Stimulated activated CD8-positive, alpha-beta memory T cell treated with anti-CD3 and anti-CD28 coated beads, Interleukin-2, amount 100 ng/mL, for 1 hour (primary cell): ENCODE data around the gene DNAL4.

Experiments used
- DNase-seq, 2 donors: peaks; one replicate each; pipeline ENCODE4 v3.0.0-alpha.2; 2020; ENCODE audit warnings: low read depth in 2 of 2

Gene DNAL4

DNA sequence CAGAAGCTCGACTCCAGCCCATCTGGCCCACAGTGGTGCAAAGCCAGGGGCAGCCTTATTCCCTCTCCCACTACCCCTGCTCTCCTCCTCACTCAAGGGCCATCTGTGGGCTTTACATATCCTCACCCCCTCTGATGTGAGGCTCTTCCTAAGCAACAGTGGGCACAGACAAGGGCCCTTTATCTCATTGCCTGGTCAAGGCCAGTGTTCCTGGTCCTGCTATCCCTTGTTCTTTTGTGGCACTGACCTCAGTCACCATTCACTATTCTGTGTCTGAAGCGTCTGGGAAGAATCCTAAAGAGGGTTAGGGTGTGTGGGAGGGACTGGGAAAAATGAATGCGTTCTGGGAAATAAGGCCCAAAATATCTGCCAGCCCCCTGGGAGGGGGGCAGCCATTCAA is 7.3 kb downstream of the DNAL4 start:
- DNase-seq: no peak

DNA sequence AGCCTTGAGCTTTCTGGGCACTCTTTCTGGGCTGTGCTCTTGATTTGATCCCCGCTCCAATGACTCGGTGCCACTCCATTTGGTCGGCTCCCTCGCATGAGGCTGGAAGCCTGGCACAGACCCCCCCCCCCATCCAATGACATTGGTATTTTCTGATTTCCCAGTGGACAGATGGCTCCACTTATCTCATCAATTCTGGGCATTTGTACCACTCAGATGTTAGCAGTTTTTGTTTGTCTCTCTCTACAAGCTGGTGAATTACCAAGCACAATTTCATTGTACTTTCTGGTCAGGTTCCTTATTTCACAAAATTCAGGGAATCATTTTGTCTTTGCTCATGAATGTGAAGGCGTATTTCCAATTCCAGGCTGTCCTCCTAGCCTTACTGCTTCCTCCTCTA is 9.1 kb downstream of the DNAL4 start:
- no peak for DNase-seq

DNA sequence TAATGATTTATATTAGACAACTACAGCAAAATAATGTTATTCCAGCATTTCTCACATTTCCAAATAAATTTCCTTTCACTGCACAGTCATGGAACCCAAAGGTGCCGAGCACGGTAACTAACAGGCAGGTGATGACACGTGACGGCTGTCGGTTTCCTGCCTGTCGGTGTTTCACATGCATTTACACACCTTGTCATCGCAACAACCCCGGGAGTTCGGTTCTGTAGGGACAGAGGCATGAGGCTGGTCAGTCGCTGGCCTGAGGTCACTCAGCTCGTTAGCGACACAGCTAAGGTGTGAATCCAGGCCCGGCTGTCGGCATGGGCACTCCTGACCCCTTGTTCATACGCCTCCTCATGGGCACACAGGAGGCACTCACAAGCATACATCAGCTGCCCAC is 9.9 kb downstream of the DNAL4 start:
- DNase-seq: no peak

DNA sequence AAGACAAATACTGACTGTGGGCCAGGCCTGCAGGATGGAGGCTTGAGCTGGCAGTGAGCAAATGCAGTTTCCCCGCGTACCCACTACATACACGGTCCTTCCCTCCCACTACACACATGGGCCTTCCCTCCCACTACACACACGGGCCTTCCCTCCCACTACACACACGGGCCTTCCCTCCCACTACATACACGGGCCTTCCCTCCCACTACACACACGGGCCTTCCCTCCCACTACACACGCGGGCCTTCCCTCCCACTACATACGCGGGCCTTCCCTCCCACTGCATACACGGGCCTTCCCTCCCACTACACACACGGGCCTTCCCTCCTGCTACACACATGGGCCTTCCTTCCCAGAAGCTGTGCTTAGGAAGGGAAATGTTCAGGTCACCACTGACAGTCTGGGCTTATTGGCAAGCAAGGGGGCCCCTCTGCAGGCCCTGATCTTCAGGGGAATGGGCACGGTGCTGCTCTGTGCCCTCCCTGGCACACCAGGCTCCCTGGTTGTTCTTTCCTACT is 10.8 kb downstream of the DNAL4 start:
- no peak for DNase-seq

DNA sequence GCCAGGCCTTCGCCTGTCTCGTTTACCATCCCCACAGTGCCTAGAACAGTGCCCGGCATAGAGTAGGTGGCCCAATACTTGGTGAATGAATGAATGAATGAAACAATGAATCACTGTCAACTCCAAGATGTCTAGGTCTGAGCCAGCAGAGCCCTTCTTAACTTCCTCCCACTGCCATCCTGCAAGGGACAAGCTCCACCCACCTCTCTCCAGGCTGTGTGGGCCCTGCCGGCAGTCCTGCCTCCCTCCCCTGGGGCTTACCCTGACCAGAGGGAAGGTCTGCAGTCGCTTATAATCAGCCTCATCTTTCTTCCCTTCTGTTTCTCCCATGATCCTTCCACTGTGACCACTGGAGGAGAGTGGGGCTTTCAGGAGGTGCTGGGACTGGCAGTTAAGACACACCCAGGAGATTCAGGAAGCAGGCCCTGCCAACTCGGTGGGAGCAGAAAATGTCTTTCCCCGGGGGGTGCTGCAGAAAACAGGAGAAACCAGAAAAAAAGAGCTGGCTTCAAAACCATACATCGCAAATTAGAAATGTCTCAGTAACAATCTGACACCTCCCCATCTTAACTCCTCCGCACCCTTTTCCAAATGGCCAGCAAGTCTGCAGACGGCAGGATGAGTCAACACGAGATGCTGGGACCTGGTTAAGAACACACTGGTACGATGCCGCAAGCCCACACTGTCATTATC is 11.4 kb downstream of the DNAL4 start:
- DNase-seq: no peak

DNA sequence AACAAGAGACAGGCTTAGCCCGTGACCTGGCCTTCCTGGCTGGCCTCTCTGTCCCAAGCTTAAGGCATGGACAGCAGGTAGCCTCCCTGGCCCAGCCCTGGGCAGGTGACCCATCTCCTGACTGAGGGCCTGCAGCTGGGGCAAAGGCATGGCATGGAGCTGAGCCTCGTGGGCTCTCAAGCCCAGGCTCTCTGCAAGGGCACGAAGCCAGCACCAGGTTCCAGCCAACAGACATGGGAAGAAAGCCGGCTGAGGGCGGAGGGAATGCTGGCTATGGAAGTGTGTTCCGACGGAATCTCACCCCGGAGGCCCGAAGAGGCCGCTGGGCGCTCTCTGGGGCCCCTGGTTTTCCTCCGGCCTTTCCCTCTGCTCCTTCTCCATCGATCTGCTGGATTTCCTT is 12.9 kb downstream of the DNAL4 start:
- DNase-seq: no peak

DNA sequence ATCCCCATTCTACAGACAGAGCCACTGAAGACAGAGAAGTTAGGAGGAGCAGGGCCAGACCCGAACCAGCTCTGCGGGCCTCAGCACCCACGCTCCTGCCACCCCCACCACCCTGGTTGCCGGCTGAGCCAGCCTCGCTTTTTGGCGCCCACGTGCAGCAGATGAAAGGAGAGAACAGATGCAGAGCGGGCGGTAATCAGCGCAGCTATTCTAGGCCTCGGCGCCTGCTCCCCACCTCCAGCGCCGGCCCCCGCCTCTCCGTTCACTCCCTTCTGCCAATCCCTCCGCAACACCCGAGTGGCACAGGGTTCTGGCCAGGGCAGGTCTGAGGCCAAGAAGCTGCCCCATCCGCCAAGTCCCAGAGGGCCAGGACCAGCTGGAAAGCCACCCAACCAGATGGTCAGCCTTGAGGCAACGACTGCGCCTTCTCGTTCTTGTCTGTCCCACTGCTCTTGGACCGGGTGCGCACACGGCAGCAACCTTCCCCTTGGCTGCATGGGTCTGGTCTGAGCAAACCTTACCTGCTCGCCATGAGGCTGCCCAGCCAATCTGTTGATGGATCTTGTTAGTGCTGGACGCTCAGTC is 16.8 kb downstream of the DNAL4 start:
- DNase-seq: no peak

DNA sequence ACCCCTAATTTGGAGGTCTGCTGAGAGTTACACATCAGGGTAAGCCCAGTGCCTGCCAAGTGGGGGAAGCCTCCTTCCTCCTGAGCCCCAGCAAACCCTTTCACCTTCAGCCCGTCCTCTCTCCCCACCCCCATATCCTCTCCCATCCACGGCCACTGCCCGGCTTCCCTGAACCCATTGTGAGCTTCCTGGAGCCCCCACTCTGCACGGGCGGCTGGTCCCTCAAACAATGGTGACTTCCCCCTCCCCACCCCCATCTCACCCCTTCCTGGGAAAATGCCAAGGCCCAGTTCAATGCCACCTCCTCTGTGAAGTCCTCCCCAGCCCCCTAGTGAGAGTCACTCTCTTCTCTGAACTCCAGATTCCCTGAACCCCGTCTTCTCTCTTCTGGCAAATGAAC is 17.9 kb downstream of the DNAL4 start:
- DNase-seq: no peak

DNA sequence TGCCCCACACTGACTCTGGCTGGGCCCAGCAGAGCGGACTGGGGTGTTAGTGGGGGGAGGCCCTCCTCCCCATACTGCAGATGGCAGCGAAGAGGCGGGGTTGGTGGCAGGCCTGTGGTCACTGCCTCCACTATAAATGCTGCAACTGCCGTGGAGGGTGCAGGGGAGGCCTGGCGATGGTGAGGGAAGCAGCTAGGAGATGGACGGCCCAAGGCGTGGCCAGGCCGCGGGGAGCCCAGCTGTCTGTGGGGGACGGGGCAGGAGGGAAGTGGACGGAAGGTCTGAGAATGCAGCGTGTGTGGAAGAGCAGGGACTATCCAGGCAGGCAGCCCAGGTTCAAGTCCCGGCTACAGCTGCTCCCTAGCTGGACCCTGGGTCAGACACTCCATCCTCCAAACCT is 18.3 kb downstream of the DNAL4 start:
- no peak for DNase-seq

DNA sequence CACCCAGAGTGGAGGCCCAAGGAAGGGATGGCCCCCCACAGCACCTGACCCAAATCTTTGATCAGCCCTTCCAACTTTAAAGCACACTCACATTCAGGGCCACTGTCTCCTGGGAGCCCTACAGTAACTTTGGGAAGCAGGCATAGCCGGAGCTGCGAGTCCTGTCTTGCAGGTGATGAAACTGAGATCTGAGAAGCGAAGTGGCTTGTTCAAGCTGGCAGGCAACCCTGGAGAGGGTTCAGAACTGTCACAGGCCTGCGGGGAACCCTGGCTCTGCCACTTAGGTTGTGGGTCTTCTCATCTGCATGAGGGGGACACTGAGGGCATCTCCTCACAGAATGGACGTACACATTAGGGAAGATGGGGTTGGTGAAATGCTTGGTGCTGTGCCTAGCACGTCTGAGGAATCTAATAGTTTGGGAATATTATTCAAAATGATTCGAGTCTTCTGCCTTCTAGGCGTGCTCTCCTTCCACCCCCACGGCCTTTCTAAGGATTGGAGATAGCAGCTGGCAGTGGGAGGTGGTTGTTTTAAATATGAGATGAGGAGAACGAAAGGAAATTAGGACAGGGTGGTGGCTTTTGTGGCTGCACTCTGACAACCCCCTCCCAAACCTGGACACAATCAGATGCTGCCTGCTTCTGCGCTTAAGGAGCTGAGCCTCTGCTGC is 19.3 kb downstream of the DNAL4 start:
- DNase-seq: no peak

DNA sequence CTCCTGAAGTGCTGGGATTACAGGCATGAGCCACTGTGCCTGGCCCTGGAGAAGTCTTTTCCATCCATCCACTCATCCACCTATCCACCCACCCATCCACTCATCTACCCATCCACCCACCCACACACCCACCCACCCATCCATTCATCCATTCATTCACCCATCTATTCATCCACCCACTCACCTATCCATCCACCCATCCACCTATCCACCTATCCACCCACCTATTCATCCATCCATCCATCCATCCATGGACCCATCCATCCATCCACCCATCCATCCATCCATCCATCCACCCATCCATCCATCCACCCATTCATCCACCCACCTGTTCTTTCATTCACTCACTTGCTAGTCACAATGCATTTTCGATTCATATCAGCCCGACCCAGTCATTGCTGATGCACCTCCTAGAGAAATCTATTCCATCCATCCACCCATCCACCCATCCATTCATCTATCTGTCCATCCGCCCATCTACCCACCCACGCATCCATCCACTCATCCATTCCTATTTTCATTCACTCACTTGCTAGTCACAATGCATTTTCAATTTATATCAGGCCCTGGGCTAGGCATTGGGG is 20.5 kb downstream of the DNAL4 start:
- no peak for DNase-seq

DNA sequence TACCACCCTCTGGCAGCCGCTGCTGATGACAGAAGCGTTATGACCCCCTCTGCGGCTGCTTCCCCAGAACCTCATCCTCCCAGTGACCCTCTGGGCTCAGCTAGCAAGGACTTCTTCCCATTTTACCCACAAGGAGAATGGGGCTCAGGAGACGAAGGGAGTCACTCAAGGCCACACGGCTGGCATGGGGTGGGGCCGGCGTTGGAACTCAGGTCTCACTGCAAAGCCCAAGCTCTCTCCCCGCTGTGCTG is 21.4 kb downstream of the DNAL4 start:
- no peak for DNase-seq

DNA sequence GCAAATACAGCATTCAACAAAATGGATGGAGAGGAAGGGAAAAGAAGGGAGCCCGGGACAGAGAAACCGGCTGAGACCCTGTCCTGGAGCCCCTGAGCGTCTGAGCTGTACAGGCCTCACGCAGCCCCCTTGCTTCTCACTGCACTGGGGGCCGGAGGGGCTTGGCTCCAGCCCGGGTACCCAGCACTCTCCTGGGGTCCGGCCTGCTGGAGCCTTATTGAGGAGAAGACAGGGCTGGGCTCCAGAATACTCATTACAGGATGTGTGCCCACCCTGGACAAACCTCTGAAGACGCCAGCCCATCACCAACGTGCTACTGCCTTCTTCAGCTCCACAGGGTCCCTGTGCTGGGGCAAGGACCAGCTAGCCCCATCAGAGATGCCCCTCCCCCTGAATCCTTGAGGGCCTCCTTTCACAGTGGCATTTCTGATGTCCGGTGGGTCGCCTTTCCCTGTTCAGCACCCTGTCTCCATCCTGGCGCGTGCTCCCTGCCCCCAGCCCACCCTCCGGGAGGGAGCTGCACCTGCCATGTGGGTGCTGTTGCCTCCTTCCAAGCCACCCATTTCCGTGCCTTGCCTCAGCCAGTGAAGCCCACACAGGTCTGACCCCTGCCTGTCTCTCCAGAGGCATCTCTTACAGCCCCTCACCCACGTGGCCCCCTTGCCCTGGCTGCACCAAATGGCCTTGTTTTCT is 23.5 kb downstream of the DNAL4 start:
- no peak for DNase-seq

DNA sequence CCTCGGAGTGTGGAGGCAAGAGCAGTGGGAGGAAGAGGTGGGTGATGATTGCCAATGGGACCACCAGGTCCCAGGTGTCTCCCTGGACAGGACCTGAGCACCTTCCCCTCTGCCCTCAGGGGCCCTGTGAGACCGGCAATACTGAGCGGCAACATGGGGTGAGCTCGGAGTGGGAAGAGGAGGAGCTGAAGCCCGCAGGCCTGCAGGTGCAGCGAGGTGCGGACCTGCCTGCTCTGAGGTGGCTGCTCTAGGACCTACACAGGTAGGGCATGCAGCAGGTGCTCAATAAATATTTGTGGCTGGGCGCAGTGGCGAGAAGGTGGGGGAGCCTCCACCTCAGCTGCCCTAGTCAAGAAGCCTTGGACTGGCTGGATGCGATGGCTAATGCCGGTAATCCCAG is 25.9 kb downstream of the DNAL4 start:
- DNase-seq: no peak

DNA sequence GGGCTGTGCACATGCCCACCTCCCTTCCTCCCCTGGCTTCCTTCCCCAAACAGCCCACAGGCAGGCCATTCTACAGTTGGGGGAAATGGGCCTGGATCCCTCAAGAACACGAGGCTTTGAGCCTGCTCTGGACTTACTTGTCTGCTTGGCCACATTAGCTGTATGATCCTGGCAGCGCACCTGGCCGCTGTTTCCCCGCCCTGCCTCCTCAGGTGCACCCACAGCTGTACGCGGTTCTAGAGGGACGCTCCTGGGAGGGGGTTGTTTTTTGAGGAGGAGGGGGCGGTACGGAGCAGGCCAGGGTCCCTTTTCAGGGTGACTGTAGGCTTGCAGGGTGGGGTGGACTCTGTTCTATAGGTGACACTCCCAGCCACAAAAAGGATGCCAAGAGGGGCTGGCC is 26.6 kb downstream of the DNAL4 start:
- DNase-seq: no peak

DNA sequence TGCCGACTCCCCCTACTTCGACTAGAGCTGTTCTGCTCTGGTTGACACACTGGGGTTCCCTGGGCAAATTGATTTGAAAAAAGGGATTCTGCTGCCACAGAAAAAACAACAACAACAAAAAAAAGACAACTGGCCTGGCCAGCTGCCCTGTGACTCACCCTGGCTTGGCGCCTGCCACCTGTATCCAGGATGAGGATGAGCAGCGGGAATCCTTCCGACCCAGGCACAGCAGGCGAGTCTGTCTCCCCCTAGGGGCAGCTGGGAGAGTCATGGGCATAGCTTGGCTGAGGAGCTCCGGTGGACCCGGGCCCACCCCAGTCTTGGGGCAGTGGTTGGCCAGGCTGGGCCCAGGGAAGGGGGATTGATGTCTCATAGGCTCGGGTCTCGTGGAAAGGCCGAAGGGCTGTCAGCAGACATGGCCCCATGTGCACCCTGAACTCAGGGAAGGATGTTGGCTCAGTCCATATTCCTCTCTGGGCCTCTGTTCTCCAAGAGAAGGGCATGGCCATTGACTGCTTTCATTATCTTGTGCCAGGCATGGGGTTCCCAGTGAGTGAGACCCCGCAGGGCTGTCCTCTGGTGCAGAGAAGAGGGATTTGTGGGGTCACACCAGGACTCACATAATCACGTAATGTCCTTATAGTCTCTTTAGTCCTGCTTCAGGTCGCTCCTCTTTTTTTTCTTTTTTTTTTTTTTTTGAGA is 27.7 kb downstream of the DNAL4 start:
- DNase-seq: no peak

DNA sequence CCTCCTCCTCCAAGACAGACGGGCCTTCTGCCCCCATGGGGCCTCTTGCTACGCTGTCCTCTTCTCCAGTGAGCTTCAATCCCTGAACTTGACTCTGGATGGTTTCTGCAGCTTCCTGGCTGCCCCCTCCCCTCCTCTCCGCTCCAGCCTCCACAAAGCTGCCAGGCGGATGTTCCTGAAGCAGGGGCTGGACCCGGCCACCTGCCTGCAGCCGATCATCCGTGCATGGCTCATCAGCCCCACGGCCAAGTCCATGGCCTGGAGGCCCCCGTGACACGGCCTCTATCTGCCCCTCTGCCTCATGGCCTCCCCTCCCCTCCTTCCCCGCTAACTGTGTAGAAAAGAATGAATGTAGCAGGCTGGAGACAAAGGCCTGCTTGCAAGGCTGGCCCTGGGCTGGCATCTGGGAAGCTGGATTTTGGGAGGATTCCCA is 31.4 kb downstream of the DNAL4 start:
- no peak for DNase-seq

DNA sequence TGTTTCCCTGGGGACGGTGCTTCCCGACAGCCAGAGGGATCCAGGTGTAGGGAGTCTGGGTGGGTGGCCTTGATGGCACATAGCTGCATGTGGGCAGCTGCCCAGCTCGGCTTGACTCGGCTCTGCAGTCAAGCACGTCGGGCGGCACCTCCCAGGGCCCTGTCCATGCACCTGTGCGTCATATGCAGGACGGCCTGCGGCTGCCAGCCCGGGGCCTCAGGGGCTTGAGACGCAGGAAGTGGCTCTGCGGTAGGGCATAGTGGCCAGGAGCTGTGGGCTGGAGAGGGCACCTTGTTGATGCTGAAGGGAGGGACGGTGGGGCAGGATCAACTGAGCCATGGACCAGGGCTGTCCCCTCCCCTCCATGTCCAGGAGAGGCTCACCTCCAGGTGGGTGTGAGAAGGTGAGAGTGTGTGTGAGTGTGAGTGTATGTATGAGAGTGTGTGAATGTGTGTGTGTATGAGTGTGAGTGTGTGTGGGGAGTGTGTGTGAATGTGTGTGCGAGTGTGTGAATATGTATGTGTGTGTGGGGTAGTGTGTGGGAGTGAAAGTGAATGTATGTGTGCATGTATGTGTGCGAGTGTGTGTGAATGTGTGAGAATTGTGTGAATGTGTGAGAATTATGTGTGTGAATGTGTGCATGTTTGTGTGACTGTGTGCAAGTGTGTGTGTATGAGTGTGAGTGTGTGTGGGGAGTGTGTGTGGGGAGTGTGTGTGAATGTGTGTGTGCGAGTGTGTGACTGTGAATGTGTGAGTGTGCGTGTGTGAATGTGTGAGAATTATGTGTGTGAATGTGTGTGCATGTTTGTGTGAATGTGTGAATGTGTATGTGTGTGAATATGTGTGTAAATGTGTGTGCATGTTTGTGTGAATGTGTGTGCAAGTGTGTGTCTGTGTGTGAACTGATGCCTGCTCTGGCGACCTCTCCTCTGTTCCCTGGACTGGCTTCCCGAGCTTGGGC is 32.5 kb downstream of the DNAL4 start:
- DNase-seq: no peak

DNA sequence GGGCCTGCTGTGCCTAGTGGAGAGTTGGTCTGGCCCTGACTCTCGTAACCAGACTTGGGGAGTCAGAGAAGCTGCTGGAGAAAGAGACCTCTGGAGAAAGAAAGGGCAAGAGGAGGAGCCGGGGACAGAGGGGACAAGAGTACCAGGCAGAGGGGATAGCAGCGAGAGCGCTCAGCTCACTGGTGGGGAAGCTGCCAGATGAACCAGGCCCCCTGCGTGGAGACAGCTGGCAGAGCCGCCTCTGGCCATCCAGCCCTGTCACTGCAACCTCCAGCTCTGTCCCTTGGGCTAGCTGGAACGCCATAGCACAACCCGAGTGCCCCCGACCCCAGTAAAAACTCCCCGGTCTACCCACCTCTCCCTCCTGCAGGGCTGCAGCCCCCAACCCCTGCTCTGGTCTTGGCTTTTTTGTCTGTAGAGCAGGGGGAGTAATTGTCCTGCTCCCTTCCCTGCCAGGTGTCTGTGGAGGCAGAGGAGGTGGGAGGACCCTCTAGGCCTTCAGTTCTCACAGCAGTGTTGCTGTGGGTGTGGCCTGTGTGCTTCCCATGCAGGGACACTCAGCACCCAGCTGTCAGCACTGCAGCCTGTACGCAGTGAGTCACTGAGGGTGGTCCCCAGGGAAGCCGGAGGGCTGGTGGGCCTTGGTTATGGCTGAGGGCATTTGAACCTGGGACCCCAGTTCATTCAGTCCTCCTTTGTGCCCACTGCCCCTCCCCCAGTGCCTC is 33.3 kb downstream of the DNAL4 start:
- no peak for DNase-seq

DNA sequence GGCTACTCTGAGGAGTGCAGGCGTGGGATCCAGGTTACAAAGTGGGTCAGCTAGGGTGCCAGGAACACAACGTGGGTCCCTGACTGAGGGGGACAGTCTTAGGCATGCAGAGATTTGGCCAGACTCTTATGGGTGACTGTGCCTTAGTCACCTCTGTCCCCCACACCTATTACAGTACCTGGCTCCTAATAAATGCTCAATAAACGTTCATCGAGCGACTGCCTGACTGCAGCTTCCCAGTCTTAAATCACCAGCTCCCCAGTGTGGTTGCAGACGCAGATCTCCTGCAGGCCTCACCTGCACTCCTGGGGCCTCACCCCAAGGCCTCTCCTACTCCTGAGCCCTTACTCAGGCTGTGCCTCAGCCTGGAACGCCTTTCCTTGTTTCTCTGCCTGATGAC is 34.9 kb downstream of the DNAL4 start:
- no peak for DNase-seq
